Smooth muscle cell (in vitro differentiated cells): Measurements from ENCODE around the gene USP37. TPM values are rescaled to one million over a fixed set of nuclear protein-coding genes. Genes with fewer than 3 reads are reported as not detected.

ENCODE experiments used
- DNase-seq: peaks from one replicate; lab custom pipeline; 2025; ENCODE audit not compliant: unreplicated experiment; lab: John Stamatoyannopoulos, UW
- H2AFZ ChIP-seq: fragments of 200-600 bp; sonication (generic); 2 replicates; pipeline ENCODE4 v1.6.0; 2016; ENCODE audit warnings: antibody characterized with exemption, low read depth, mild to moderate bottlenecking
- H3F3A ChIP-seq: fragments of 200-600 bp; sonication (generic); 2 replicates; pipeline ENCODE4 v1.6.0; 2017; ENCODE audit warnings: antibody characterized with exemption, low read depth
- H3K27ac ChIP-seq: fragments of 200-600 bp; sonication (generic); 2 replicates; pipeline ENCODE4 v1.5.1; 2016; ENCODE audit warnings: low read depth, mild to moderate bottlenecking
- H3K27me3 ChIP-seq: fragments of 200-600 bp; sonication (generic); 2 replicates; pipeline ENCODE4 v1.6.1; 2016; ENCODE audit warnings: low read depth, mild to moderate bottlenecking
- H3K36me3 ChIP-seq: fragments of 200-600 bp; sonication (generic); 2 replicates; pipeline ENCODE4 v1.5.1; 2016; ENCODE audit warnings: low read depth
- H3K4me1 ChIP-seq: fragments of 200-600 bp; sonication (generic); 2 replicates; pipeline ENCODE4 v1.5.1; 2016; ENCODE audit warnings: low read depth
- H3K4me2 ChIP-seq: fragments of 200-600 bp; sonication (generic); 2 replicates; pipeline ENCODE4 v1.6.0; 2016; ENCODE audit warnings: mild to moderate bottlenecking
- H3K4me3 ChIP-seq: fragments of 200-600 bp; sonication (generic); 2 replicates; pipeline ENCODE4 v1.5.1; 2016; ENCODE audit warnings: mild to moderate bottlenecking
- H3K79me2 ChIP-seq: fragments of 200-600 bp; sonication (generic); 2 replicates; pipeline ENCODE4 v1.6.0; 2016; ENCODE audit warnings: low read depth, mild to moderate bottlenecking
- H3K9ac ChIP-seq: fragments of 200-600 bp; sonication (generic); 2 replicates; pipeline ENCODE4 v1.6.0; 2016; ENCODE audit warnings: low read depth
- H3K9me3 ChIP-seq: fragments of 200-600 bp; sonication (generic); replicated peaks from 2 replicates; pipeline ENCODE4 v1.5.1; 2016; ENCODE audit warnings: low read depth
- H4K20me1 ChIP-seq: fragments of 200-600 bp; sonication (generic); 2 replicates; pipeline ENCODE4 v1.6.0; 2016; ENCODE audit warnings: low read depth
- CTCF ChIP-seq: fragments of 200-600 bp; sonication (generic); IDR thresholded peaks from 2 replicates; pipeline ENCODE4 v1.5.1; 2017; ENCODE audit warnings: borderline replicate concordance, mild to moderate bottlenecking, antibody characterized with exemption; ENCODE audit not compliant: insufficient read depth, poor library complexity, severe bottlenecking
- WGBS: methylation state at CpG from one replicate; pipeline ENCODE4 v1.1.7; 2016; ENCODE audit warnings: low lambda C conversion rate; 5-methylcytosine and 5-hydroxymethylcytosine counted together
- polyA plus RNA-seq: library from polyadenylated mRNA; unstranded; fragments of >200 nt; fragmentation: Nextera tagmentation; extraction: Ambion mirVana; gene quantifications from 2 replicates; pipeline ENCODE4 v1.2.1, GENCODE V29; 2016
- total RNA-seq: library from RNA; depleted of rRNA; stranded (reverse); fragments of >200 nt; gene quantifications from 2 replicates; pipeline ENCODE4 v1.2.3, GENCODE V29; 2014

USP37 gene
- total and polyA plus RNA-seq, 2 experiments from 2014 or later: 3.6 to 10.8 TPM

- Histone ChIP-seq H3K36me3 (no peaks in the 10 kb centered on the region), H2AFZ (no peak overlapping the region), H3K4me1 (no peaks in the 10 kb centered on the region), H3K79me2 (no peaks in the 10 kb centered on the region), H3K27ac (no peak overlapping the region), H3K4me3 (no peak overlapping the region), H3F3A (no peaks in the 10 kb centered on the region), H3K27me3 (no peaks in the 10 kb centered on the region), H3K9me3 (no peaks in the 10 kb centered on the region), H4K20me1 (no peaks in the 10 kb centered on the region), H3K9ac (no peak overlapping the region), H3K4me2 (no peak overlapping the region)
- DNase-seq: no peak
- 92% methylated on average over 11 of the region's 11 CpGs for WGBS
- TF ChIP-seq CTCF: no peak
These were observed 132.9 kb downstream of the USP37 start for GRCh38 chr2:218435003-218435982.

- WGBS: 96% methylated on average over 9 of the region's 9 CpGs
- H3K4me3 ChIP-seq: no peak overlapping the region
- H4K20me1 ChIP-seq: no peaks in the 10 kb centered on the region
- H3K36me3 ChIP-seq: no peaks in the 10 kb centered on the region
- H2AFZ ChIP-seq: no peak overlapping the region
- no peak for DNase-seq
- no peaks in the 10 kb centered on the region for H3K27me3 ChIP-seq
- H3K4me1 ChIP-seq: no peaks in the 10 kb centered on the region
- H3F3A ChIP-seq: no peaks in the 10 kb centered on the region
- no peak overlapping the region for H3K9ac ChIP-seq
- H3K4me2 ChIP-seq: no peak overlapping the region
- no peak for TF ChIP-seq CTCF
- H3K79me2 ChIP-seq: no peaks in the 10 kb centered on the region
- no peak overlapping the region for H3K27ac ChIP-seq
- H3K9me3 ChIP-seq: no peaks in the 10 kb centered on the region
These were observed 133.7 kb downstream of the USP37 start for GRCh38 chr2:218434456-218434855.

- no peaks in the 10 kb centered on the region for H3K79me2 ChIP-seq
- no peak overlapping the region for H3K27ac ChIP-seq
- H3K4me1 ChIP-seq: no peaks in the 10 kb centered on the region
- no peaks in the 10 kb centered on the region for H3K9me3 ChIP-seq
- 93% methylated on average over 8 of the region's 8 CpGs for WGBS
- no peaks in the 10 kb centered on the region for H3K36me3 ChIP-seq
- H3F3A ChIP-seq: no peaks in the 10 kb centered on the region
- no peaks in the 10 kb centered on the region for H3K27me3 ChIP-seq
- no peak overlapping the region for H3K4me3 ChIP-seq
- no peak for DNase-seq
- no peak overlapping the region for H2AFZ ChIP-seq
- H4K20me1 ChIP-seq: no peaks in the 10 kb centered on the region
- no peak overlapping the region for H3K9ac ChIP-seq
- no peak for TF ChIP-seq CTCF
- no peak overlapping the region for H3K4me2 ChIP-seq
These were observed 135.3 kb downstream of the USP37 start for GRCh38 chr2:218432676-218433365.
